ENCODE data around the gene RAPGEF5.

DNA sequence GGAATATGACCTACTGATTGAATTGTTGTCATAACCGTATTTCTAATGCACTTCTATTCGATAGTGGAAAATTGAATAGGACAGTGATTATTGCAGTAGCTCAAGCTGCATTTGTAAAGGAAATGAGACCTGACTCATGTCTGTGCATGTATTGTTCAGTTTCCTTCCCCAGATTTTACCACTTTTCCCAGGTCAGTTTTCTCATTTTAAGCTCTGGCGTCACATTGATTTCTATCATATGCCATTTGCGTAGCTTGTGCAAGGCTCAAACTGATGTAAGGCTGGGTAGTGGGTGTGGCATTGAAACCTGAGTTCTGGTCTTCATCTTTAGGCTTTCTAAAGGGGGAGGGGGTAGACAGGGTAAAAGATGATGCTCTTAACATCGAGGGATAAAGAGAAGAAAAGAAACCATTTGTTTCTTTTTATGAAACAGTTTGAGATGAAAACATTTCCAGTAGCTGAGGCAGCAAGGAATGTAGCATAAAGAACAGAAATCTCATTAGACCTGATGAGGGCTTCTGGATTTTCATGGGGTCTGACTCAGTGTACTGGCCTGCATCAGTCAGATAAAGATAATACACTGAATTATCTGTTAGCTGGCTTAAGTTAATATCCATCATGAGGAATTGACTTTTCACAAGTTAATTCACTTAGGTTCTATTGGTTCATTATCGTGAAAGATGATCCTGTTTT lies 229.0 kb downstream of the RAPGEF5 start:
- TF ChIP-seq POLR2AphosphoS5 (IDR thresholded peaks at IDR 0.05; ENCODE audit: borderline replicate concordance, low read depth, low read length) (no peak), EZH2 (IDR thresholded peaks at IDR 0.05) (no peak)
